Body of pancreas (tissue), 4 donors: ENCODE results near the gene CACNA1C.

Source experiments
- CTCF ChIP-seq, 7 experiments: fragments of 450-650 bp in 4 of 7; fragments of 200-600 bp in 3 of 7; sonication (generic) in 3 of 7; IDR thresholded peaks; one replicate each; pipeline ENCODE4 v1.5.1; 2016 to 2019; ENCODE audit warnings: antibody characterized with exemption in 7 of 7
- POLR2A ChIP-seq, 3 donors: fragments of 450-650 bp; IDR thresholded peaks; one replicate each; pipeline ENCODE4 v1.6.1; 2016; ENCODE audit warnings: antibody characterized with exemption in 3 of 3, mild to moderate bottlenecking in 2 of 3

GRCh38 chr12:2647186-2647585, 594.4 kb downstream of the CACNA1C start:
- TF ChIP-seq CTCF (IDR thresholded peaks at IDR 0.05) (no peak), POLR2A (IDR thresholded peaks at IDR 0.05) (no peak)
